ENCODE data around the gene SERAC1.
"Not testable (repeated sequence)": the region's sequence is repeated elsewhere in the genome, so short reads cannot be mapped to it uniquely, and the experiment has no call there.

SERAC1 gene

GRCh38 chr6:158174024-158174423, 6.0 kb upstream of the SERAC1 start:
- DNase-seq, result no peak

GRCh38 chr6:158172001-158172400, 3.9 kb upstream of the SERAC1 start:
- DNase-seq, result no peak

GRCh38 chr6:158170656-158171081, 2.6 kb upstream of the SERAC1 start:
- DNase-seq, result no peak

- not testable (repeated sequence) for DNase-seq
Measured at GRCh38 chr6:158169634-158170033, 1.6 kb upstream of the SERAC1 start.

DNA sequence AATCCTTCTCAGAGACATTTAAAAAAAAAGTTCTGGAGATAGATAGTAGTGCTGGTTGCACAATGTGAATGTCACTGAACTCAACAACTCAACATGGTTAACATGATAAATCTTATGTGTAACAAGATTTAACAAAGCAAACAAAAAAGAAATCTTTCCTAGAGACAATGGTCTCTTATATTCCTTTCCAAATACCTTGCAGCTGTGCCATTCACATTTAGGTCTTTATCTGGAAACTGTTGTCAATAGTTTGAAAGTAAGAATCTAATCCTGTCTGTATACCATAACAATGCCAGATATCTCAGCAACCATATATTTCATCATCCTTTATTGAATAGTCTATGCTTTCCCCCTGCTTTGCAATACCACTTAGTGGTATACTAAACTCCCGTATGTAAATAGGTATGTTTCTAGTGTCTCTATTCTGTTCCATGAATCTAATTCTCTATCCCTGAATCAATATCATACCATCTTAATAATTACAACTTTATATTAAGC, 2.1 kb downstream of the SERAC1 start:
- DNase-seq, result no peak

- no peak for DNase-seq
Measured at GRCh38 chr6:158164579-158165170, 3.4 kb downstream of the SERAC1 start.

- DNase-seq, result no peak
Measured at GRCh38 chr6:158161566-158162254, 6.4 kb downstream of the SERAC1 start.

GRCh38 chr6:158160932-158161539, 7.0 kb downstream of the SERAC1 start:
- DNase-seq, result no peak

GRCh38 chr6:158158748-158159147, 9.3 kb downstream of the SERAC1 start:
- no peak for DNase-seq

- no peak for DNase-seq
Measured at GRCh38 chr6:158158123-158158522, 9.9 kb downstream of the SERAC1 start.

DNA sequence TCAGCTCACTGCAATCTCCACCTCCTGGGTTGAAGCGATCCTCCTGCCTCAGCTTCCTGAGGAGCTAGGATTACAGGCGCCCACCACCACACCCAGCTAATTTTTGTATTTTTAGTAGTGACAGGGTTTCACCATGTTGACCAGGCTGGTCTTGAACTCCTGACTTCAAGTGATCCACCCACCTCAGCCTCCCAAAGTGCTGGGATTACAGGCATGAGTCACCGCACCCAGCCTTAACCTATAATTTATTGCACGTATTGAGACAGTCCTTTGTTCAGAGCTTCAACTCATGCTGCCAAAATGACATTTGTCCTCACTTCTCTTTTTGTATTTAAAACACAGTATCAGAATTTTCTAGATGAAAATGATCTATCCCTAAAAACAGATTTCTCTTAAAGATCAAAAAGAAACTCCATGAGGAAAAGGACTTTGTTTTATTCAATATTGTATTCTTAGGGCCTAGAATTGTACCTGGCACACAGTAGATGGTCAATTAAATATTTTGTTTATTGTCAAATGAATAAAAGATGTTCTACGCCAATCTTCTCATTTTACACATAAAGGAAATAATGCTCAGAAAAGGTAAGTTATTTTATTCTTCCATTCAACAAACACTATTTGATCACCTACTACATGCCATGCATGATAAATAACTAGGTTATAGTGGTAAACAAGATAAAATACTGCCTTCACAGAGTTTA, 10.8 kb downstream of the SERAC1 start:
- no peak for DNase-seq

DNA sequence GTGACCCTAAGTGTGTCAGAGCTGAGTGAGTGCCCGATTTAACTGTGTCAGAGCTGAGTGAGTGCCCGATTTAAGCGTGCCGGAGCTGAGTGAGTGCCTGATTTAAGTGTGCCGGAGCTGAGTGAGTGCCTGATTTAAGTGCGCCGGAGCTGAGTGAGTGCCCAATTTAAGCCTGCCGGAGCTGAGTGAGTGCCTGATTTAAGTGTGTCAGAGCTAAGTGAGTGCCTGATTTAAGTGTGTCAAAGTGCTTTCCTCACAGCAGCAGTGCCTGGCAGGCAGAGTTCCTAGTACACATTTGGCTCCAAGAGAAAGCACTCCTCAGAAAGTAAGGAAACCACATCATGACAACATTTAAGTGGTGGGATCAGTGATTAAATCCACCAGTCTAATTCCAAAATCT, 13.2 kb downstream of the SERAC1 start:
- no peak for DNase-seq

- no peak for DNase-seq
Measured at GRCh38 chr6:158153576-158153975, 14.5 kb downstream of the SERAC1 start.

GRCh38 chr6:158152659-158153058, 15.4 kb downstream of the SERAC1 start:
- no peak for DNase-seq

DNA sequence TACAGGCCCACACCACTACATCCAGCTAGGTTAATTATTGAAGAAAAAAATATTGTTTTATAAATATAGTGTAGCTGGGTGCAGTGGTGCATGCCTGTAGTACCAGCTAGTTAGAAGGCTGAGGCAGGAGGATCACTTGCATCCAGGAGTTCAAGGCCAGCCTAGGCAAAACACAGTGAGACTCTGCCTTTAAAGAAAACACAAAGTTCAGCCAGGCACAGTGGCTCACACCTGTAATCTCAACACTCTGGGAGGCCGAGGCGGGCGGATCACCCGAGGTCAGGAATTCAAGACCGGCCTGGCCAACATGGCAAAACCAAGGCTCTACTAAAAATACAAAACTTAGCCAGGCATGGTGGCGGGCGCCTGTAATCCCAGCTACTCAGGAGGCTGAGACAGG, 16.0 kb downstream of the SERAC1 start:
- not testable (repeated sequence) for DNase-seq

- no peak for DNase-seq
Measured at GRCh38 chr6:158150701-158151100, 17.4 kb downstream of the SERAC1 start.

DNA sequence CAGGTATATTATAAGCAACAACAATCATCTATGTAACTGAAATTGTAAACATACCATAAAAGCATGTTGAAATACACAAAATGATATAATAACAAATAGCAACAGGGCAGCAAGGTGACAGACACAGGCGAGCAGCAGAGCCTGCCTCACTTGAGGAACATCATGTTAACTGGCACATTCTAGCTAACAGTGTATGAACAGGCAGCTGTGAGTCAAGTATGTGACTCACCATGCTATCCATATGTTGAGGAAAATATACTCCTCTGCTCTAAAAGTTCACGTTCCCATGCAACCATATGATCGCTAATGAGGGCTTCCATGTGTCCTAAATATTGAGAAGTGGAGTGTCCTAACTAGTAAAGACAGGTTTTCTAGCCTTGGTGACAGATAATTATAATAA, 18.4 kb downstream of the SERAC1 start:
- DNase-seq, result no peak

- no peak for DNase-seq
Measured at GRCh38 chr6:158143700-158144099, 24.4 kb downstream of the SERAC1 start.

DNA sequence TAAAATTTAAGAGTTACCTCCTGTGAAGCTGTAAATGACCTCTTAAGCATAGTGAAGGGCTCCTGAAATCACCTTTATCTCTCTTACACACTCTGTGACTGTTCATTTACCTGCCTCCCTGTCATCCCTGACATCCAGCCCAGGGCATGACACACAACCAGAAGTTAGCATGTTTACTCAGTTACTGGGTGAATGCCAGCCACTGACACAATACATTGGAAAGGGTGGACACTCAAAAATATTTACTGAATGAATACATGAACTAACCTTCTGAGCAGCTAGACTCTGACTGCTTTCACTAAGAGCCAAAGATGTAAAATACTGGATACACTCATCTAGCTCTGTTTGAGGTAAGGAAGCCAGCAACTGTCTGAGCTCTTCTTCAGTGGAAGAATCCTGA, 25.3 kb downstream of the SERAC1 start:
- no peak for DNase-seq

GRCh38 chr6:158131926-158132325, 36.1 kb downstream of the SERAC1 start:
- DNase-seq, result peak; percentile 30

GRCh38 chr6:158125271-158125670, 42.8 kb downstream of the SERAC1 start:
- DNase-seq, result no peak

DNA sequence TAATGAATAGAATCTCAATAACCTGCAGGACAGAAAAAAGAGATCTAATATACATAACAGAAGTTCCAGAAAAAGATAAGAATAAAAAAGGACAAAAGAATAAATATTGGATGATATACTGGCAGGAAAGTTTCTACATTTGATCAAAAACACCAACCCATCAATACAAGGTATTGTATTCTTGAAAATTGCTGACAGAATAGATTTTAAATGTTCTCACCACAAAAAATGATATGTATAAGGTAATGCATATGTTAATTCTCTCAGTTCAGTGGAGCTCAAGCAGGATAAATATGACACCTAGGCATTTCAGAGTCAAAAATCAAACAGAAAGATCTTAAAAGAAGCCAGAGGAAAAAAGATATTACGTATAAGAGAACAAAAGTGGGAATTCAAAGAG, 43.8 kb downstream of the SERAC1 start:
- no peak for DNase-seq

- DNase-seq, result no peak
Measured at GRCh38 chr6:158122048-158122447, 46.0 kb downstream of the SERAC1 start.

DNA sequence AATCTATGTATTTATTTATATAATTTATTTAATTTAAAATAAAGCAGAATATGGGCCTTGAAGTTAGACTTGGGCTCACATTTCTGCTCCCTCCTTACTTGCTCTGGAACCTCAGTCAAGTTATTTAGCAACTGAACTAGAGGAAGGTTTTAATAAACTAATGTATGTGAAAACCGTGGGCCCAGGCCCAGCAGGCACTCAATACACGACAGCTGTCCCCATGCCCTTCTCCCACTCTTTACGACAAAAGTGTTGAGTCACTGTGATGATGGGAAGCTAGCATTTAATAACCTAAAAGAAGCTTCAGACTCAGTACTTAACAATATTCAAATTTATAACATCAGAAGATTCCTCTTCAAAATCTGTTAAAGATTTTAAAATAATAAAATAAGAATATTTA, 46.7 kb downstream of the SERAC1 start:
- no peak for DNase-seq
